Measurements from ENCODE around the gene CHST13. TPM values are rescaled to one million over a fixed set of nuclear protein-coding genes. Genes with fewer than 3 reads are reported as not detected.

CHST13 gene
- total and polyA plus RNA-seq, 2 of the 4 experiments (the other 2 are of a cell fraction): not detected

DNA sequence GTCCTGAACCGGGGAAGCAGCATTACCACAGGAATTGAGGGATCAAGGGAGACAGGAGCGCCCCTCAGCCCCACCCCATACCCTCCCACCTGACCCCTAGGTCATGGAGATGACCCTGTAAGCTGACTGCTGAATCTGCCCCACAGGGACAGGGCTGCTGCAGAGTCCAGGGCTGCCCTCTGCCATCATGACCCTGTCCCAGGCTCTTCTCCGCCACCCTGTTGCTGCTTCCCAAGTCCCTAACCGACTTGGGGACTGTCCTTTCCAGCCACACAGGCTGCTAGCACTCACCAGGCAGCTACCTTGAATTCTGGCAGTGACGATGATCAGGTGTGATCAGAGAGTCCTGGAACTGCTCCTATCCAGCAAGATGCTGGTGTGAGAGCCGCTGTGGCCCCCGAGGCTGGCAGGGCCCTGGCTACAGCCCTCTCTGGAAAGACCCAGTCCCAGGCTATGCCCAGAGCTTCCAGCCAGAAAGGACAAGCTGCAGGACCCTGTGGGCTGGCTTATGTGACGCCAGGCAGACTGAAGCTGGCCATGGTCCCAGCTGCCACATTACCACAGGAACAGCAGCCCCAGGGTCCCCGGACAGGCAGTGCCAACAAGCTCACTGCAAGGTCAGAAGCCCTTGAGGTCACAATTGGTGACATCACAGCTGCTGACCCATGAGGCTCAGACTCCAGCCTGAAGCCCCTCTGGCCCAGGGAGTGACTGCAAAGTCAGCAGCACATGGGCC, 34.5 kb downstream of the CHST13 start, which contains the start of gene C3orf22:
TSS of gene C3orf22 (minus strand) at position 597 of the 736 bp plus-strand sequence. CDS start 5,542 bp downstream, outside the sequence.
- no peaks in the 10 kb centered on the region for H3K36me3 ChIP-seq (ENCODE audit: control insufficient read depth, insufficient read depth, low read length)
- no peak within 1 kb of the TSS for H2AK5ac ChIP-seq (ENCODE audit: low read depth, low read length)
- H3K14ac ChIP-seq (replicated peaks; ENCODE audit: low read depth, low read length): no peak within 1 kb of the TSS
- no peak within 1 kb of the TSS for H3K9ac ChIP-seq (ENCODE audit: low read depth, low read length)
- H4K5ac ChIP-seq (ENCODE audit: low read depth, low read length): no peak within 1 kb of the TSS
- no peaks in the 10 kb centered on the region for H3K4me1 ChIP-seq (ENCODE audit: control insufficient read depth, insufficient read depth, low read length)
- no peak within 1 kb of the TSS for H3K27ac ChIP-seq (ENCODE audit: insufficient read depth, low read length)
- no peaks in the 10 kb centered on the region for H3K79me1 ChIP-seq (ENCODE audit: low read depth in 1 of 2, low read length in 2 of 2)
- CTCF ChIA-PET: interaction anchor here (0.9 kb wide), 1 partner anchor 12 kb away, joined by 3 read pairs; no protein-coding TSS in a partner anchor
- H4K20me1 ChIP-seq (ENCODE audit: insufficient read depth, low read length): no peaks in the 10 kb centered on the region
- H3K4ac ChIP-seq (ENCODE audit: low read depth, low read length): no peak within 1 kb of the TSS
- no peak within 1 kb of the TSS for H2BK120ac ChIP-seq (ENCODE audit: low read depth, low read length)
- in situ Hi-C loops (cut with MboI; ENCODE audit: low sequenced_read_pairs) (no loop called here), dilution Hi-C loops (cut with HindIII; ENCODE audit: low sequenced_read_pairs, unreplicated experiment) (no loop called here), intact Hi-C loops (cut with micrococcal nuclease) (no loop called here)
- ATAC-seq (ENCODE audit: low read depth) (no peak), DNase-seq (no peak)
- H3K23ac ChIP-seq (ENCODE audit: low read depth, low read length): no peak within 1 kb of the TSS
- no peak within 1 kb of the TSS for H4K8ac ChIP-seq (ENCODE audit: low read depth in 2 of 2, low read length in 2 of 2)
- POLR2A ChIA-PET (ENCODE audit: unreplicated experiment): no interaction called here
- H2BK15ac ChIP-seq (ENCODE audit: low read depth, low read length): no peak within 1 kb of the TSS
- H2AFZ ChIP-seq (replicated peaks; ENCODE audit: low read length, poor library complexity): no peak within 1 kb of the TSS
- no peak within 1 kb of the TSS for H3K56ac ChIP-seq (ENCODE audit: extremely low read depth, insufficient read depth, low read length)
- H2BK20ac ChIP-seq (ENCODE audit: low read depth, low read length): no peak within 1 kb of the TSS
- H3K27me3 ChIP-seq (ENCODE audit: control insufficient read depth, insufficient read depth, low read length): peaks cover 16% of the 10 kb centered on the region
- no peak within 1 kb of the TSS for H3K4me2 ChIP-seq (ENCODE audit: low read depth, low read length)
- WGBS, 2 experiments (ENCODE audit: extremely low coverage in 2 of 2, insufficient read length in 1 of 2): 57% methylated on average over 5 of the region's 9 CpGs; no CpG with 5 or more reads in 1 of the 2 experiments
- no peak for TF ChIP-seq USF2 (IDR thresholded peaks at IDR 0.05; ENCODE audit: low read depth, low read length)
- no peak for TF ChIP-seq CTCF (conservative IDR thresholded peaks at IDR 0.05; ENCODE audit: low read depth, low read length)
- no peak for TF ChIP-seq CEBPB (IDR thresholded peaks at IDR 0.05; ENCODE audit: low read depth, low read length)
- TF ChIP-seq, protein P1, sequence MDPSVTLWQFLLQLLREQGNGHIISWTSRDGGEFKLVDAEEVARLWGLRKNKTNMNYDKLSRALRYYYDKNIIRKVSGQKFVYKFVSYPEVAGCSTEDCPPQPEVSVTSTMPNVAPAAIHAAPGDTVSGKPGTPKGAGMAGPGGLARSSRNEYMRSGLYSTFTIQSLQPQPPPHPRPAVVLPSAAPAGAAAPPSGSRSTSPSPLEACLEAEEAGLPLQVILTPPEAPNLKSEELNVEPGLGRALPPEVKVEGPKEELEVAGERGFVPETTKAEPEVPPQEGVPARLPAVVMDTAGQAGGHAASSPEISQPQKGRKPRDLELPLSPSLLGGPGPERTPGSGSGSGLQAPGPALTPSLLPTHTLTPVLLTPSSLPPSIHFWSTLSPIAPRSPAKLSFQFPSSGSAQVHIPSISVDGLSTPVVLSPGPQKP (IDR thresholded peaks at IDR 0.05; ENCODE audit: borderline replicate concordance, low read depth, low read length): no peak
- no peak for TF ChIP-seq RAD21 (IDR thresholded peaks at IDR 0.05; ENCODE audit: low read length)
- no peak for TF ChIP-seq CHD1 (IDR thresholded peaks at IDR 0.05; ENCODE audit: low read depth, low read length)
- TF ChIP-seq MAFK (IDR thresholded peaks at IDR 0.05; ENCODE audit: low read depth, low read length): no peak
- no peak for TF ChIP-seq POLR2A (IDR thresholded peaks at IDR 0.05; ENCODE audit: low read depth, low read length)
- no peak for TF ChIP-seq BHLHE40 (IDR thresholded peaks at IDR 0.05; ENCODE audit: low read depth, low read length)
- TF ChIP-seq FOS (IDR thresholded peaks at IDR 0.05; ENCODE audit: low read depth, low read length): no peak
- TF ChIP-seq MXI1 (IDR thresholded peaks at IDR 0.05; ENCODE audit: borderline replicate concordance, low read depth, low read length): no peak
- no peak for TF ChIP-seq SMC3 (IDR thresholded peaks at IDR 0.05; ENCODE audit: low read depth, low read length)
- TF ChIP-seq RCOR1 (IDR thresholded peaks at IDR 0.05; ENCODE audit: insufficient replicate concordance, low read length): no peak
- no peak for TF ChIP-seq NFE2L2 (IDR thresholded peaks at IDR 0.05; ENCODE audit: low read depth, low read length)
- H2AK9ac ChIP-seq (replicated peaks; ENCODE audit: low read depth, low read length, poor library complexity): no peak within 1 kb of the TSS
- no peak within 1 kb of the TSS for H3K18ac ChIP-seq (ENCODE audit: low read depth, low read length)
- no peak within 1 kb of the TSS for H2BK5ac ChIP-seq (ENCODE audit: low read depth, low read length, poor library complexity, severe bottlenecking)
- H4K91ac ChIP-seq (ENCODE audit: insufficient read depth, low read depth, low read length): no peak within 1 kb of the TSS
- no peaks in the 10 kb centered on the region for H3K9me3 ChIP-seq (ENCODE audit: control insufficient read depth, insufficient read depth, low read length)
- no peaks in the 10 kb centered on the region for H3K9me1 ChIP-seq (ENCODE audit: insufficient read depth, low read length)
- H3K4me3 ChIP-seq (ENCODE audit: insufficient read depth, low read depth, low read length): no peak within 1 kb of the TSS
- BruUV-seq (replicated peaks): no TSS peak
